PC-3 (cell line): Measurements from ENCODE around the gene COMMD10. TPM values are rescaled to one million over a fixed set of nuclear protein-coding genes. Genes with fewer than 3 reads are reported as not detected.

Experiments
- ATAC-seq: fragments of 200-7000 bp; cut with Tn5 transposase; 2 replicates; pipeline ENCODE4 v1.9.1; 2020; ENCODE audit warnings: mild to moderate bottlenecking, moderate library complexity
- BruUV-seq: library from RNA; stranded (reverse); fragments of 400-500 nt; replicated peaks from 2 replicates; lab custom pipeline; 2021; lab: Mats Ljungman, UMichigan
- CTCF ChIA-PET: fragments of 300-600 bp; sonication (Branson Sonifier 250); formaldehyde crosslinking; loops from one replicate; lab custom pipeline; 2022; ENCODE audit warnings: antibody characterized with exemption; lab: Charles Lee
- POLR2A ChIA-PET: fragments of 300-600 bp; sonication (Branson Sonifier 250); formaldehyde crosslinking; loops from one replicate; lab custom pipeline; 2022; ENCODE audit warnings: antibody characterized with exemption; ENCODE audit not compliant: unreplicated experiment; lab: Charles Lee
- DNase-seq: peaks from one replicate; pipeline ENCODE4 v3.0.0-alpha.2; 2015
- H2AFZ ChIP-seq: fragments of 300-600 bp; sonication (generic); 2 replicates; pipeline ENCODE4 v1.6.0; 2016; ENCODE audit warnings: antibody characterized with exemption, low read length
- H3F3A ChIP-seq: fragments of 300-600 bp; sonication (generic); one replicate; pipeline ENCODE4 v1.6.0; 2017; ENCODE audit warnings: antibody characterized with exemption, low read length, control low read depth, mild to moderate bottlenecking; ENCODE audit not compliant: unreplicated experiment
- H3K27ac ChIP-seq: fragments of 300-600 bp; sonication (generic); 2 replicates; pipeline ENCODE4 v1.5.1; 2016; ENCODE audit warnings: mild to moderate bottlenecking, low read length
- H3K27me3 ChIP-seq: fragments of 300-600 bp; sonication (generic); 2 replicates; pipeline ENCODE4 v1.6.1; 2016; ENCODE audit warnings: low read length, mixed read lengths
- H3K36me3 ChIP-seq: fragments of 300-600 bp; sonication (generic); 2 replicates; pipeline ENCODE4 v1.6.1; 2016; ENCODE audit warnings: low read depth, mixed run types, low read length, mixed read lengths
- H3K4me1 ChIP-seq: fragments of 300-600 bp; sonication (generic); 2 replicates; pipeline ENCODE4 v1.5.1; 2016; ENCODE audit warnings: low read length; ENCODE audit not compliant: insufficient read depth
- H3K4me2 ChIP-seq: fragments of 300-600 bp; sonication (generic); 2 replicates; pipeline ENCODE4 v1.6.0; 2016; ENCODE audit warnings: low read length
- H3K4me3 ChIP-seq: fragments of 300-600 bp; sonication (generic); 2 replicates; pipeline ENCODE4 v1.5.1; 2016; ENCODE audit warnings: mild to moderate bottlenecking, low read length, mixed read lengths
- H3K79me2 ChIP-seq: fragments of 300-600 bp; sonication (generic); 2 replicates; pipeline ENCODE4 v1.6.1; 2017; ENCODE audit warnings: low read length, mixed read lengths
- H3K9ac ChIP-seq: fragments of 300-600 bp; sonication (generic); 2 replicates; pipeline ENCODE4 v1.6.0; 2016; ENCODE audit warnings: mild to moderate bottlenecking, low read length
- H3K9me2 ChIP-seq: fragments of 300-600 bp; sonication (generic); replicated peaks from 2 replicates; pipeline ENCODE4 v1.6.1; 2016; ENCODE audit warnings: mixed run types, low read length, mixed read lengths
- H3K9me3 ChIP-seq: fragments of 300-600 bp; sonication (generic); 2 replicates; pipeline ENCODE4 v1.6.1; 2016; ENCODE audit warnings: low read length, mixed read lengths
- H4K20me1 ChIP-seq: fragments of 300-600 bp; sonication (generic); 2 replicates; pipeline ENCODE4 v1.6.1; 2016; ENCODE audit warnings: low read length, mixed read lengths
- EZH2 ChIP-seq: fragments of 300-600 bp; sonication (generic); IDR thresholded peaks from one replicate; pipeline ENCODE4 v1.6.1; 2017; ENCODE audit warnings: antibody characterized with exemption, mild to moderate bottlenecking, low read length; ENCODE audit not compliant: unreplicated experiment
- EZH2phosphoT487 ChIP-seq: fragments of 300-600 bp; sonication (generic); IDR thresholded peaks from 2 replicates; pipeline ENCODE4 v1.6.1; 2018; ENCODE audit warnings: mild to moderate bottlenecking, antibody characterized with exemption, low read length, borderline replicate concordance
- intact Hi-C: fragments of 100-400 bp; cut with micrococcal nuclease; formaldehyde crosslinking; loops from 2 replicates; pipeline ENCODE4 v1.9.0; 2023
- total RNA-seq: library from RNA; depleted of rRNA; stranded (reverse); fragments of >200 nt; gene quantifications from 2 replicates; pipeline ENCODE4 v1.2.3, GENCODE V29; 2014
- TF ChIP-seq, protein P1 (sequence below): fragments of 300-600 bp; sonication (generic); conservative IDR thresholded peaks from 2 replicates; pipeline ENCODE4 v1.5.1; 2017; ENCODE audit warnings: antibody characterized with exemption, low read depth, mild to moderate bottlenecking, low read length

COMMD10 gene
- total RNA-seq, 1 experiment from 2014 or later = 17.7 TPM

- DNase-seq = no peak
- no peaks in the 10 kb centered on the region for H3K9me2 ChIP-seq
- H3K79me2 ChIP-seq = no peaks in the 10 kb centered on the region
- H3K9me3 ChIP-seq = no peaks in the 10 kb centered on the region
- no peaks in the 10 kb centered on the region for H3K27me3 ChIP-seq
- TF ChIP-seq EZH2phosphoT487 (no peak), EZH2 (no peak)
- TF ChIP-seq, protein P1, sequence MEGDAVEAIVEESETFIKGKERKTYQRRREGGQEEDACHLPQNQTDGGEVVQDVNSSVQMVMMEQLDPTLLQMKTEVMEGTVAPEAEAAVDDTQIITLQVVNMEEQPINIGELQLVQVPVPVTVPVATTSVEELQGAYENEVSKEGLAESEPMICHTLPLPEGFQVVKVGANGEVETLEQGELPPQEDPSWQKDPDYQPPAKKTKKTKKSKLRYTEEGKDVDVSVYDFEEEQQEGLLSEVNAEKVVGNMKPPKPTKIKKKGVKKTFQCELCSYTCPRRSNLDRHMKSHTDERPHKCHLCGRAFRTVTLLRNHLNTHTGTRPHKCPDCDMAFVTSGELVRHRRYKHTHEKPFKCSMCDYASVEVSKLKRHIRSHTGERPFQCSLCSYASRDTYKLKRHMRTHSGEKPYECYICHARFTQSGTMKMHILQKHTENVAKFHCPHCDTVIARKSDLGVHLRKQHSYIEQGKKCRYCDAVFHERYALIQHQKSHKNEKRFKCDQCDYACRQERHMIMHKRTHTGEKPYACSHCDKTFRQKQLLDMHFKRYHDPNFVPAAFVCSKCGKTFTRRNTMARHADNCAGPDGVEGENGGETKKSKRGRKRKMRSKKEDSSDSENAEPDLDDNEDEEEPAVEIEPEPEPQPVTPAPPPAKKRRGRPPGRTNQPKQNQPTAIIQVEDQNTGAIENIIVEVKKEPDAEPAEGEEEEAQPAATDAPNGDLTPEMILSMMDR = no peak
- intact Hi-C loops = loop anchor here (5.0 kb wide), 4 partner anchors 362 to 812 kb away; partner anchors contain the start of gene SEMA6A
- no peak overlapping the region for H2AFZ ChIP-seq
- no peaks in the 10 kb centered on the region for H3K4me1 ChIP-seq
- CTCF ChIA-PET = no interaction called here
- ATAC-seq = no peak
- H3K4me2 ChIP-seq = no peak overlapping the region
- BruUV-seq = no TSS peak
- no peak overlapping the region for H3K9ac ChIP-seq
- no peaks in the 10 kb centered on the region for H4K20me1 ChIP-seq
- POLR2A ChIA-PET = no interaction called here
- H3K27ac ChIP-seq = no peak overlapping the region
- H3K36me3 ChIP-seq = no peaks in the 10 kb centered on the region
- H3F3A ChIP-seq = no peaks in the 10 kb centered on the region
- no peak overlapping the region for H3K4me3 ChIP-seq
Observed at GRCh38 chr5:116135344-116135743, 50.5 kb downstream of the COMMD10 start.

- intact Hi-C loops = loop anchor here (2.0 to 5.0 kb wide), 5 partner anchors 135 to 810 kb away; partner anchors contain the start of gene SEMA6A
- no peak overlapping the region for H3K4me2 ChIP-seq
- ATAC-seq = peak; percentile 58
- no peaks in the 10 kb centered on the region for H3K79me2 ChIP-seq
- BruUV-seq = no TSS peak
- no peak overlapping the region for H2AFZ ChIP-seq
- H3K36me3 ChIP-seq = 0 out of 2 replicates have a peak, but pooled peaks cover 4% of the 10 kb centered on the region
- no peaks in the 10 kb centered on the region for H4K20me1 ChIP-seq
- H3K27me3 ChIP-seq = no peaks in the 10 kb centered on the region
- no peaks in the 10 kb centered on the region for H3F3A ChIP-seq
- TF ChIP-seq, protein P1 = peak; percentile 74
- TF ChIP-seq EZH2 = no peak
- H3K4me1 ChIP-seq = no peaks in the 10 kb centered on the region
- H3K4me3 ChIP-seq = no peak overlapping the region
- POLR2A ChIA-PET = no interaction called here
- no peaks in the 10 kb centered on the region for H3K9me2 ChIP-seq
- DNase-seq = peak; percentile 68
- no peaks in the 10 kb centered on the region for H3K9me3 ChIP-seq
- CTCF ChIA-PET = no interaction called here
- H3K27ac ChIP-seq = no peak overlapping the region
- H3K9ac ChIP-seq = no peak overlapping the region
Observed at GRCh38 chr5:116137544-116138378, 52.9 kb downstream of the COMMD10 start.

DNA sequence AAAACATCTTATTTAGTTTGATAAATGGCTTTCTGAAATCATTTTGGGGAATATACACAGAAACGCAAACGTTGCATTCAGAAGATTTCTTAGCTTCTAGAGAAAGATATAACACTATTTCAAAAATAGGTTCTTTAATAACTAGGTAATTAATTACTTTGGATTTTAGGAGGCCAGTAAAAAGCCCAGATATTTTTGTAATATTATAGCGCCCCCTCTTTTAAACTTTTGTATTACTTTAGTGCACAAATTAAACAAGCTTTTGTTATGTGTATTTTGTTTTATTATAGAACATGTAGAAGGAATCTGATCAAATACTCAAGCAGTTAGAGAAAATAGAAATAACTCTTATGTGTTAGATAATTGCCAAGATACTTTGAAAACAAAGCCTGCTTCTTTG lies 57.7 kb downstream of the COMMD10 start:
- no peak overlapping the region for H3K4me3 ChIP-seq
- ChIA-PET CTCF (no interaction called here), POLR2A (no interaction called here)
- no peaks in the 10 kb centered on the region for H3K9me2 ChIP-seq
- H3K9ac ChIP-seq = no peak overlapping the region
- H3F3A ChIP-seq = no peaks in the 10 kb centered on the region
- no peak overlapping the region for H3K4me2 ChIP-seq
- peaks cover 7% of the 10 kb centered on the region; the same call in 1 of the 2 replicates for H3K4me1 ChIP-seq
- H3K79me2 ChIP-seq = no peaks in the 10 kb centered on the region
- intact Hi-C loops = no loop called here
- no peak for DNase-seq
- ATAC-seq = no peak
- H3K9me3 ChIP-seq = no peaks in the 10 kb centered on the region
- no peak overlapping the region for H2AFZ ChIP-seq
- H3K27me3 ChIP-seq = no peaks in the 10 kb centered on the region
- no peak overlapping the region for H3K27ac ChIP-seq
- BruUV-seq = no TSS peak
- TF ChIP-seq, protein P1 = no peak
- no peak for TF ChIP-seq EZH2
- no peak for TF ChIP-seq EZH2phosphoT487
- H4K20me1 ChIP-seq = no peaks in the 10 kb centered on the region
- H3K36me3 ChIP-seq = 0 out of 2 replicates have a peak, but pooled peaks cover 4% of the 10 kb centered on the region
